Cerebellar cortex (tissue), 1 donor: ENCODE data around the gene SARS2.

Source experiments
- DNase-seq: peaks from one replicate; pipeline ENCODE4 v3.0.0-alpha.2; 2015; ENCODE audit warnings: low spot score

Gene SARS2

GRCh38 chr19:38917921-38918491 is 12.6 kb downstream of the SARS2 start:
- peak; percentile 37 for DNase-seq

GRCh38 chr19:38917516-38917915 is 13.0 kb downstream of the SARS2 start:
- DNase-seq = no peak

DNA sequence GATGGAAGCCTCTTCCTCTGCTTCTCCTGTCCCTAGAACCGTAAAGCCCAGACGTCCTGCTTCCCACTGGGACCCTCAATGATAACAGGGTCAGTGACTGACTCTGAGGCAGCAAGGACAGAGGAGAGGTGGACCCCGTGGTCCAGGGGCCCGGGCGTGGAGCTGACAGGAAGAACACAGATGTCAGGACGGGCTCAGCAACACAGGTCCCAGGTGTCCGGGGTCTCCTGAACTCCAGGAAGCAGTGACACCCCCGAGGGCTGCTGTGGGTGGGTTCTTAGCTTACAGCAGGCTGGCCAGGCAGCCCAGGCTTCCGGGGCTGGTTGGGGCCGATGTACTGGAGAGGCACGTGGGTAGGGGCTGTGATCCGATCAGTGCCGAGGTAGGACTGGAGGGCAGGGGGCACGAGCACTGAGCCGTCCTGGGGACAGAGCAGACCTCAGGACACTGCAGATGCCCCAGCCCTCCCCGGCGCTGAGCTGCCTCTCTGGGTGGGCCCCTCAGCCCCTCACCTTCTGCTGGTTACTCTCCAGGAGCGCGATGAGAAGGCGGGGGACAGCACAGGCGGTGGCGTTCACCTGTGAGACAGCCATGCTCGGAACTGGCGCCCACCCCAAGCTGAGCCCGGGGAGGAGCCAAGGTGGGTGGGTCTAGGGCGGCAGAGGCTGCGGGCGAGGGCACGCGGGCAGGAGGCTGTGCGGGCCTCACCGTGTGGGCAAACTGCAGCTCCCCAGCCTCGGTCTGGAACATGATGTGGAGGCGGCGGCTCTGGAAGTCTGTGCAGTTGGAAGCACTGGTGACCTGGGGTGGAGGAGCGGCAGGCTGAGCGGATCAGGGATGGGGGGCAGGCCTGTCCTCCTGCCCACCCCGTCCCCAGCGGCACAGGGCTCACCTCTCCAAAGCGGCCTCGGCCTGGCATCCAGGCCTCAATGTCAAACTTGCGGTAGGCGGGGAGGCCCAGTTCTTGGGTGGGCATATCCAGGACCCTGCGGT is 14.9 kb downstream of the SARS2 start:
- DNase-seq = no peak

DNA sequence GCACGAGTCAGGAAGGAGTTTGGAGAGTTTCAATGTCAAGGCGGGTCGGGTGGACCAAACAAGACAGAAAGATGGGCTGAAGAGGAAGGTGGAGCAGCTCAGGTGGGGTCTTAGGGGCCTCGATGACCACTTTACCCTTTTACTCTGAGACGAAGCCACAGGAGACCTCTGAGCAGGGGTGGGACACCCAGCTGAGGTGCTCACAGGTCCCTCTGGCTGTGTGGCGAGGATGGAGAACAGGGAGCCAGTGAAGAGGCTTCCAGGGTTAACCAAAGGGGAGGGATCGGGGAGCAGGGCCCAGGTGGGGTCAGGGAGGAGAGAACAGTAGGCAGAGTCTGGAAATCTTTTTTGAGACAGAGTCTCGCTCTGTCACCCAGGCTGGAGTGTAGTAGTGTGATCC is 16.6 kb downstream of the SARS2 start:
- DNase-seq = no peak

- no peak for DNase-seq
Measured at GRCh38 chr19:38912600-38913514, 17.7 kb downstream of the SARS2 start.

GRCh38 chr19:38911388-38912001 is 19.1 kb downstream of the SARS2 start:
- no peak for DNase-seq

DNA sequence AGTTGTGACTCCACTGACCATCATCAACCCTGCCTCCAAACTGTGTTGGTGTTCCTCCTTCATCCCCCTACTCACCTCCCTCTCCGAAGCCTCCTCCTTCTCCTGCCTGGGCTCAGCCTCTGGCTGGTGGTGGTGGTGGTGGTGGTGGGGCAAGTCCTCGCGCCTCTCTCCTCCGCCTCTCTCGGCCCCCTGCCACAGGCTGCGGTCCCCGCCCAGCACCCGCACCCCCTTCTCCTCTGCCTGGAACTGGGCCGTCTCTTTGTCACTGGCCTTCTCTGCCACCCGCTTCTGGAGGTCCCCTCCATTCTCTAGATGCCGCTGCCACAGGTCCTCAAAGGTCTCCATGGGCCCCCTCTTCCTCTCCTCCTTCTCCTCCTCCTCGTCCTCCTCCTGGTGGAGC is 20.1 kb downstream of the SARS2 start:
- DNase-seq = no peak

GRCh38 chr19:38908911-38909310 is 21.7 kb downstream of the SARS2 start:
- DNase-seq = no peak

DNA sequence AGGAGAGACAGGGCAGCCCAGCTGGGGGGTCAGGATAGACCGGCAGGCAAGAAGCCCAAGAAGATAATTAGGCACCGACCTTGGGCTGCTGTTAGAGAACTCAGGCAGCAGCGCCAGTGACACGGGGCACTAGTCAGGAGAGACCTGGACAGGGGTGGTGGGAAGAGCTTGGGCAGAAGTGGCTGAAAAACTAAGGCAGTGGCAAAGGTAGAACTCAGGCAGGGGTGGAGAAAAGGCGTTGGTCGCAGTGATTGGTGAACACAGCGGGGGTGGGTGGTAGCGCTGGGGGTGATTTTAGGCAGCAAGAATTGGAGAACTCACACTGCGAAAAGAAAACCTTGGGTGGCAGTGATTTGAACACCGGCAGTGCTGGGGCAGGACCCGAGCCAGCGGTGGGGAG is 22.9 kb downstream of the SARS2 start:
- no peak for DNase-seq

DNA sequence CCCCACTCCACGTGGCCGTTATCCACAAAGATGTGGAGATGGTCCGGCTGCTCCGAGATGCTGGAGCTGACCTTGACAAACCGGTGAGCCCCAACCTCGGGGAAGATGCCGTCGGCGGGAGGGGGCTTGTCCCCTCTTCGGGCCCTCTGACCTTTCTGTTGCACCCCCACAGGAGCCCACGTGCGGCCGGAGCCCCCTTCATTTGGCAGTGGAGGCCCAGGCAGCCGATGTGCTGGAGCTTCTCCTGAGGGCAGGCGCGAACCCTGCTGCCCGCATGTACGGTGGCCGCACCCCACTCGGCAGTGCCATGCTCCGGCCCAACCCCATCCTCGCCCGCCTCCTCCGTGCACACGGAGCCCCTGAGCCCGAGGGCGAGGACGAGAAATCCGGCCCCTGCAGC is 23.3 kb downstream of the SARS2 start:
- no peak for DNase-seq

GRCh38 chr19:38905620-38906019 is 24.9 kb downstream of the SARS2 start:
- DNase-seq = no peak

DNA sequence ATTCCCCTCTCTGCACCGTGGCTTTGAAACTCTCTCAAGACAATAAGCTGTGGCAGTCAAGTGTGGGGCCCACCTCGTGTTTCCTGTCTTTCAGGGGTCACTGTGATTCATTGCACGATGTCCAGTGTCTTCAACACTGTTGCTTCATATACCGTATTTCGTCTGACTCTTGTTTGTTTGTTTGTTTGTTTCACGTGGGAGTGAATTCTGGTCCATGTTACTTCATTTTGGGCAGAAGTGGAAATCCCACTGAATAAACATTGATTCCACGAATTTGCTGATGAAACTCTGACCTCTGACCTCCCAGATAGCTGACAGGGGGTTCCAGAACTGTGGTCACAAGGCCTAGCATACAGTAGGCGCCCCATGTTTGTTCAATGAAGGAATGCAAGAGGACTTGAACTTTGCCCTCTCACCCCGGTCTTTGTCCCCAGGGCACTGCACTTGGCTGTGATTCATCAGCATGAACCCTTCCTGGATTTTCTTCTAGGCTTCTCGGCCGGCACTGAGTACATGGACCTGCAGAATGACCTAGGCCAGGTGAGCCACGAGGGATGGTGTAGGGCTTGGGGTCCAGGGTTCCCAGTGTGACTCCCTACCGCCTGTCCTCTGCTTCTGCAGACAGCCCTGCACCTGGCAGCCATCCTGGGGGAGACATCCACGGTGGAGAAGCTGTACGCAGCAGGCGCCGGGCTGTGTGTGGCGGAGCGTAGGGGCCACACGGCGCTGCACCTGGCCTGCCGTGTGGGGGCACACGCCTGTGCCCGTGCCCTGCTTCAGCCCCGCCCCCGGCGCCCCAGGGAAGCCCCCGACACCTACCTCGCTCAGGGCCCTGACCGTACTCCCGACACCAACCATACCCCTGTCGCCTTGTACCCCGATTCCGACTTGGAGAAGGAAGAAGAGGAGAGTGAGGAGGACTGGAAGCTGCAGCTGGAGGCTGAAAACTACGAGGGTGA is 25.7 kb downstream of the SARS2 start:
- no peak for DNase-seq

- no peak for DNase-seq
Measured at GRCh38 chr19:38901683-38902082, 28.9 kb downstream of the SARS2 start.

DNA sequence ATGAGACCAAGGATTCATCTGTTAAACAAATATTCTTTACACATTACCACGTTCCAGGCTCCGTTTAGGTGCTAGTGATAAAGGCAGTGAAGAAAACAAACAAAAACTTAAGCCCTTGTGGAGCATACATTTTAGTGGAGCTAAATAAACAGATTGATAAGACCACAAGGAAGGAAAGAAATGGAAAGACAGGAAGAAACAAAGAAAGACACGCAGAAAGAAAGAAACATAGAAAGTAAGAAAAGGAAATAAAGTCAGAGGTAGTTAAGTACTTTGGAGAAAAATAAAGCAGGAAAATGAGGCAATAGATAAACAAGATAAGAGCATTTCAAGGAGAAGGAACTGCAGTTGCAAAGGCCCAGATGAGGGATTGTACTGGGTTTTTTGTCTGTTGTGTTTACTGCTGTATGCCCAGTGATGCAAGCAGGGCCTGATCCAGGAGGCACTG is 29.8 kb downstream of the SARS2 start:
- no peak for DNase-seq

DNA sequence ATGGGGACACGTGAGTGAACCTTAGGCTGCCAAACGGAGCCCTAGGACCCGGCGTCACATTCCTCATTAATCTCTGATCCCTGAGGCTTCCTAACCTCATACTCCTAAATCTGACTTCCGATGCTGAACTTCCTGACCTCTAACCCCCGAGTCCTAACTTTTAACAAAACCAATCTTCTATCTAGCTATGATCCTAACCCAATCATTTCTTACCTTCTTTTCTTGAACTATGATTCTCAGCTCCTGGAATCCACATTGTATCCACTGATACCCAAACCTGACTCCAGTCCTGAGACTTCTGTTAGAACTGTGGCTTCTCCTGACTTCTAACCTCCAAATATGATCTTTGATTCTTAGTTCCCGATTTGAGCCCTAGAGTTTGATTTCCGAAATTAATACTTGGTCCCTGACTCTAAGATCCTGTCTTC is 30.3 kb downstream of the SARS2 start:
- no peak for DNase-seq

GRCh38 chr19:38899447-38900201 is 30.9 kb downstream of the SARS2 start, which contains the start of the genes NFKBIB and SIRT2:
NFKBIB (plus strand) TSS chr19:38899969; CDS start chr19:38900033, 64 bp downstream.
SIRT2 (minus strand) TSS chr19:38899618; CDS start chr19:38899521, 97 bp downstream.
- DNase-seq = peak; percentile 100

GRCh38 chr19:38898788-38899446 is 31.6 kb downstream of the SARS2 start:
- peak; percentile 12 for DNase-seq

DNA sequence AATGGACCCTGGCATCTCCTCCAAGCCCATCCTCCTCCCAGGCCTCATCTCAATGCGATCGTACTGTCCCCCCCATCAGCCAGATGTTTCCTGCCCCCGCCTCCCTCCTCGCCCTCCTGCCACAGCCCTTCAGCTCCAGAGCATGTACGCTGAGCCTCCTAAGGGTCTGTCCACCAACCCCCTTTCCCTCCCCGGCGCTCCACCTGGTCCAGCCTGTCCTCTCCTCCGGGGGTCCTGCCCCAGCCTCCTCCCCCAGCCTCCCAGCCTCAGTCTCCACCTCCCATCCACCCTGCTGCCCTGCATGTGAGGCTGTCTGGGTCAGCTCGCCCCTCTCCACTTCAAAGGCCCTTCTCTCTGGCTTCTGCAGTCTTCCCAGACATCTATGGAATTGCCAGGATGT is 35.6 kb downstream of the SARS2 start:
- no peak for DNase-seq

DNA sequence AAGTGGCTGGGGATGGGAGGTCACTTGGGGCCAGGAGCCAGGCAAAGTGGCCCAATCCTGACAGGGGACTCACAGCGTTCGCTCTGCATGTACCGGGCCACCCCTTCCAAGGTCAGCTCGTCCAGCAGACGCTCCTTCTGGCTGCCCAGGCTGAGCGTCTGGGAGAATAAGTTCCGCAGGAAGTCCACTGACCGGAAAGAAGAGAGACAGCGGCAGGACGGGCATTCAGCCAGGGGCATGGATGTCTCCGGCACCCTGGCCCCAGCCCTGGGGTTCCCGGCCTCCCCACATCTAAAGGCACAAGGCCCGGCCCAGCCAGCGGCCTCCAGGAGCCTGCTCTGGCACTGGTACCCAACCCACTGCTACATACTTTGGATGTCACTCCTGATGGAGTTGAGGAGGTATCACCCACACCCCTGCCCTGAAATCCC is 37.2 kb downstream of the SARS2 start:
- DNase-seq = no peak
